CD4-positive, alpha-beta T cell treated with Interleukin-17A for 1 hour (primary cell): ENCODE results near the gene TMSB4X.
"Not testable (repeated sequence)": the region's sequence is repeated elsewhere in the genome, so short reads cannot be mapped to it uniquely, and the experiment has no call there.

Experiments used
- DNase-seq: peaks from one replicate; pipeline ENCODE4 v3.0.0-alpha.2; 2020

The TMSB4X gene

GRCh38 chrX:12974796-12975669, at the start of gene TMSB4X:
TMSB4X (plus strand) TSS chrX:12975110.
- peak; percentile 89 for DNase-seq

- no peak for DNase-seq
These were observed 45.2 kb upstream of the TMSB4X start for GRCh38 chrX:12929701-12930100.

- DNase-seq = no peak
These were observed 44.8 kb upstream of the TMSB4X start for GRCh38 chrX:12930150-12930549.

- no peak for DNase-seq
These were observed 42.7 kb upstream of the TMSB4X start for GRCh38 chrX:12932244-12932643.

GRCh38 chrX:12934850-12935249, 40.1 kb upstream of the TMSB4X start:
- no peak for DNase-seq

GRCh38 chrX:12936947-12937346, 38.0 kb upstream of the TMSB4X start:
- DNase-seq = no peak

GRCh38 chrX:12940471-12940870, 34.4 kb upstream of the TMSB4X start:
- not testable (repeated sequence) for DNase-seq

GRCh38 chrX:12943592-12943991, 31.3 kb upstream of the TMSB4X start:
- not testable (repeated sequence) for DNase-seq

- DNase-seq = not testable (repeated sequence)
These were observed 30.5 kb upstream of the TMSB4X start for GRCh38 chrX:12944452-12944851.

GRCh38 chrX:12945494-12945893, 29.4 kb upstream of the TMSB4X start:
- no peak for DNase-seq

GRCh38 chrX:12946406-12946805, 28.5 kb upstream of the TMSB4X start:
- DNase-seq = no peak

- DNase-seq = peak; percentile 86
These were observed 27.9 kb upstream of the TMSB4X start for GRCh38 chrX:12946838-12947544.

GRCh38 chrX:12947545-12948235, 27.2 kb upstream of the TMSB4X start:
- DNase-seq = no peak

GRCh38 chrX:12948495-12948894, 26.4 kb upstream of the TMSB4X start:
- DNase-seq = no peak

GRCh38 chrX:12949205-12949926, 25.5 kb upstream of the TMSB4X start:
- no peak for DNase-seq

GRCh38 chrX:12949927-12950656, 24.8 kb upstream of the TMSB4X start:
- DNase-seq = peak; percentile 91

- peak; percentile 83 for DNase-seq
These were observed 23.9 kb upstream of the TMSB4X start for GRCh38 chrX:12950851-12951594.

GRCh38 chrX:12951595-12951975, 23.3 kb upstream of the TMSB4X start:
- peak; percentile 54 for DNase-seq

- peak; percentile 31 for DNase-seq
These were observed 21.5 kb upstream of the TMSB4X start for GRCh38 chrX:12953420-12953819.

- peak; percentile 44 for DNase-seq
These were observed 20.5 kb upstream of the TMSB4X start for GRCh38 chrX:12954376-12954775.

- no peak for DNase-seq
These were observed 19.9 kb upstream of the TMSB4X start for GRCh38 chrX:12954981-12955380.
